GM21737 (cell line): Measurements from ENCODE around the gene HAP1.
"Not testable (repeated sequence)": the region's sequence is repeated elsewhere in the genome, so short reads cannot be mapped to it uniquely, and the experiment has no call there.

ENCODE experiments used
- ATAC-seq: cut with Tn5 transposase; IDR thresholded peaks from one replicate; pipeline ENCODE4 v1.9.1; 2021; ENCODE audit warnings: mild to moderate bottlenecking, moderate library complexity; ENCODE audit not compliant: unreplicated experiment

Gene HAP1

DNA sequence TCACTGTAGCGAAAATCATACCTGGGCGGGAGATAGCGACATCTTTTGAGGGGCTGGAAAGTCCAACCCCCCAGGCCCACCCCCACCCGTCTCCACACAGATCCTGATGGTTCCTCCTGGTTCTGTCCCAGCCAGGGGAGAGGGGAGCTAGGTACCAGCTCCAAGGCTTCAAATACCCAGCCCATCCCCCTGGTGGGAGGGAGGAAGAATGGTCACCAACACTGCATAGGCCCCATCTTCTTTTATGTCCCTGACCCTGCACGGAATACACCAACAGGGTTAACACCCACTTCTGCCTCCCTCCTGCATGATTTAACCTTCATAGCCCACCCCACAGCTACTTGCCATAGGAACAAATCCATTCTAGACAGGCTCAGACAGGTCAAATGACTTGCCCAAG, 9.3 kb downstream of the HAP1 start:
- ATAC-seq: no peak

GRCh38 chr17:41724476-41725050, 9.9 kb downstream of the HAP1 start:
- ATAC-seq: no peak

DNA sequence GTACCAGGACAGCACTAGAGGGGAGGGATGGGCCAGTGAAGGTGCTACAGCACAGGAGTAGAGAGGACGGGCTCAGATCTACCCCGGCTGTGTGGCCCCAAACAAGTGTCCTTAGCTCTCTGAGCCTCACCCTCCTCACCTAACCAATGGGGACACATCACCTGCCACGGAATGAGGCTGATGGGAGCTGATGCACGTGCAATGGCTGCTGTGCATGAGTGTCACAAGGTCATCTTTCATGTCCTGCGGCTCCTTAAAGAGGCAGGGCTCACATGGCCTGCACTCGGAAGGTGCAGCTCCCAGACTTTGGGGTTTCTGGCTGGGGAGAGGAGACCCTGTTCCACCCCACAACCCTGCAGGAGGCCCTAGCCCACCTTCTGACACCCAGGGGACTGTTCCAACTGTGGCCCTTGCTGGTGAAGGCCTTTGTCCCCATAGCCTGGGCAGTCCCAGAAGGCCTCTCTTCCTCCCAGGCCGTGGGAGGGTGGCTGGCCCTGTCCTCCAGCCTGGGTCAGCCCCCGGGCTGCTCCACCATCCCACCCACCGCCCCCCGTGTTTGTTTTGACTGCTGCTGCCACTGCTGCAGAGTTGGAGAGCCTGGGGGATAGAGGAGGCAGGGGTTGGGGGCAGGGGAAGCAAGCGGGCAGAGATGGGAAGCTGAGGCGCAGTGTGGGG, 10.5 kb downstream of the HAP1 start:
- ATAC-seq: no peak

GRCh38 chr17:41722231-41722630, 12.2 kb downstream of the HAP1 start:
- ATAC-seq: no peak

- no peak for ATAC-seq
Measured at GRCh38 chr17:41718287-41718645, 16.2 kb downstream of the HAP1 start.

DNA sequence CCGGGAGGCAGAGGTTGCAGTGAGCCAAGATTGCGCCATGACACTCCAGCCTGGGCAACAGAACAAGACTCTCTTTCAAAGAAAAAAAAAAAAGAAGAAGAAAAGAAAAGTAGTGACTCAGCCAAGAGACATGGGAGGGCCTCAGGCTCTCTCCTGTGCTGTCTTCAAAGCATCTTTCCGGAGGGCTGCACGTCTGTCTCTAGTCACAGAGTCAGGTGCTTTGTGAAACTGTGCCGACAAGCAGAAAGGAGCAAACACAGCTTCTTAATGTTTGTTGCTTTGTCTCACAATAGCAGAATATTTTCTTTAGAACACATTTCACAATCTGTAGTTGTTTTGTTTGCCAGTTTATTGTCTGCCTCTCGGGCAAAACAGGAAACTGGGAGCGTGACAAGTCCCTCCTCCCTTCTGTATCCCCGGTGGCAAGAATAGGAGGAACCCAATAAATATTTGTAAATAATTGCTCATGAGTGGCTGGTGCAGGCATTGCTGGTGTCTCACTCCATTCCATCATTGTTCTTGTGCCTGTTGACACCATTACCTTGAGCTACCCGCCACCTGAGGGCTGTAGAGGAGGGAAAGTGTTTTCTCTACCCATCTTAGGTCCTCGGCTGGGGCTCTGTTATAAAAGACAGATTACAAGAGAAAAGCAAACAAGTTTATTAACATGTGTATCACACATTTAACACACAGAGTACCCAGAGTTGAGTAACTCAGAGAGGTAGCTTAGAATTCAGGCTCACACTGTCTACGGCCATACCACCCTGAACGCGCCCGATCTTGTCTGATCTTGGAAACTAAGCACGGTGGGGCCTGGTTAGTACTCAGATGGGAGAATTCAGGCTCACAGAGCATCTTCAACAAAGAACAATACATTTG, 16.8 kb downstream of the HAP1 start:
- ATAC-seq: no peak

- no peak for ATAC-seq
Measured at GRCh38 chr17:41711669-41712400, 22.6 kb downstream of the HAP1 start, which contains the start of gene GAST. Gene GAST, plus strand, starts transcription at chr17:41712331. Its CDS starts 3,106 bp downstream, at chr17:41715437.

GRCh38 chr17:41710472-41711090, 23.9 kb downstream of the HAP1 start:
- ATAC-seq: no peak

GRCh38 chr17:41707803-41708669, 26.4 kb downstream of the HAP1 start:
- ATAC-seq: no peak

DNA sequence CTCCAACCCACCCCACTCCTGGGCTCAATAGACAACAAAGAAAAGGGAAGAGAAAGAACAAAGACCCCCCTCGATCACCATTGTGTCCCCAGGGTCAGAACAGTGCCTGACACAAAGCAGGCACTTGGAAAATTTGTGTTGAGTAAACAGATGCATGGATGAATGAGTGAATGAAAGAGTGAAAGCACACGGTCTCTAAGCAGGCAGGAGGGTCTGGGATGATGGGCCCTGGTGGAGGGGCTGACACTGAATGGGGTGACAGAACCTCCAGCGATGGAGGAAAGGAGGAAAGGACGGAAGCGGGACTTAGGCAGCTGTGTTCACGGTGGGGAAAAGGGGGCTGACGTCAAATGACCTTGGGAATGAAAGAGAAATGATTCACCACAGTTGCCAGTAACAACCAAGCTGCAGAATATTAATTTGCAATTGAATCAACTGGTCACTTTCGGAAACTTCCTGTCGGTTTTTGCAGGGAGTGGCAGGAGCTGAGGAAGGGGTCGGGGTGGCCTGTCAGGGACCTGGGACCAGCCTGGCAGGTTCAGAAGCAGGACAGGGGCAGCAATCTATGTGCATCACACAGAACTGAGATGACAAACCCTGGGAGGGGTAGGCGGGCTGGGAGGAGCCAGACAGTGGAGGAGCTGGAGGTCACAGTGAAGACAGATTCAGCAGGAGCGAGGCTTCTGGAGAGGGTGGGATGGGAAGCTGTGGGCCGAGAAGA, 29.0 kb downstream of the HAP1 start:
- ATAC-seq: no peak

- no peak for ATAC-seq
Measured at GRCh38 chr17:41702712-41703111, 31.7 kb downstream of the HAP1 start.

DNA sequence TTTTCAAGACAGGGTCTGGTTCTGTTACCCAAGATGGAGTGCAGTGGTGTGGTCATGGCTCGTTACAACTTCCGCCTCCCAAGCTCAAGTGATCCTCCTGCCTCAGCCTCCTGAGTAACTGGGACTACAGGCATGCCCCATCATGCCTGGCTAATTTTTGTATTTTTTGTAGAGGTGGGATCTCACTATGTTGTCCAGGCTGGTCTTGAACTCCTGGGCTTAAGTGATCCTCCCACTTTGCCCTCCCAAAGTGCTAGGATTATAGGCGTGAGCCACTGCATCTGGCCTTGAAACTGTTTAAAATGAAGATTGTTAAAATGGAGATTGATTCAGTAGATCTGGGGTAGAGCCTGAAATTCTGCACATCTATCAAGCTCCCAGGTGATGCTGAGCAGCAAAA, 33.6 kb downstream of the HAP1 start:
- not testable (repeated sequence) for ATAC-seq

- no peak for ATAC-seq
Measured at GRCh38 chr17:41697122-41697962, 37.1 kb downstream of the HAP1 start.

DNA sequence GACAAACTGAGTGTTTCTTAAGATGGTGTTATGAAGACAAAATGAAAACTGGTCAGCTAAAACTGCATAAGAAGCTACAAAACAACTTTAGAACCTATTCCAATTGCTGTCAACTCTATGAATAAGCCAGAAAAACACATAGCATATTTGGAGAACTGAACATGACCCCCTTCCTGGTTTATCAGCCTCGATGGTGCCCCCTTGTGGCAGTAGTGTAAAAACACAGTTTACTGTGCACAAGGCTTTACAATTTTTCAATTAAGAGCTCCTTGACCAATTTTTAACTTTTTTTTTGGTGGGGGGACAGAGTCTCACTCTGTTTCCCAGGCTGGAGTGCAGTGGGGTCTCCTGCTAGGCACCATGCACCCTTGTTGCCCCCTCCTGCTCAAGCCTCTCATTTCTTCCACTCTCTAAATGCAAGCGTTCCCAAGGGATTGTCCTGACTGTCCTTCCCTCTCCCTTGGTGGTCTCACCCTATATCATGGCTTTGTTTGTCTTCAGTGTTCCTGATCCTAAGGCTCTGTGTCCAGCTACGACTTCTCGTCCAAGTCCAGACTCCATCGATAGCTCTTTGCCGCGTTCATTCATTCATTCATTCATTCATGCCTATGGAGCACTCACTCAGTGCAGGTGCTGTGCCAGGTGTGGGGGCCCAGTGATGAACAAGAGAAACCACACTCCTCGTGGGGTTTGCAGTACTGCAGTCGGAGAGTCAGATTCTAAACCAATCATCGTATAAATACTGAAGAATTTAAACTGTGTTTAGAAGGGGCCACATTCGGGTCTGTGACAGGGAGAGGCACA, 38.3 kb downstream of the HAP1 start:
- ATAC-seq: no peak

- no peak for ATAC-seq
Measured at GRCh38 chr17:41695134-41695661, 39.2 kb downstream of the HAP1 start.

DNA sequence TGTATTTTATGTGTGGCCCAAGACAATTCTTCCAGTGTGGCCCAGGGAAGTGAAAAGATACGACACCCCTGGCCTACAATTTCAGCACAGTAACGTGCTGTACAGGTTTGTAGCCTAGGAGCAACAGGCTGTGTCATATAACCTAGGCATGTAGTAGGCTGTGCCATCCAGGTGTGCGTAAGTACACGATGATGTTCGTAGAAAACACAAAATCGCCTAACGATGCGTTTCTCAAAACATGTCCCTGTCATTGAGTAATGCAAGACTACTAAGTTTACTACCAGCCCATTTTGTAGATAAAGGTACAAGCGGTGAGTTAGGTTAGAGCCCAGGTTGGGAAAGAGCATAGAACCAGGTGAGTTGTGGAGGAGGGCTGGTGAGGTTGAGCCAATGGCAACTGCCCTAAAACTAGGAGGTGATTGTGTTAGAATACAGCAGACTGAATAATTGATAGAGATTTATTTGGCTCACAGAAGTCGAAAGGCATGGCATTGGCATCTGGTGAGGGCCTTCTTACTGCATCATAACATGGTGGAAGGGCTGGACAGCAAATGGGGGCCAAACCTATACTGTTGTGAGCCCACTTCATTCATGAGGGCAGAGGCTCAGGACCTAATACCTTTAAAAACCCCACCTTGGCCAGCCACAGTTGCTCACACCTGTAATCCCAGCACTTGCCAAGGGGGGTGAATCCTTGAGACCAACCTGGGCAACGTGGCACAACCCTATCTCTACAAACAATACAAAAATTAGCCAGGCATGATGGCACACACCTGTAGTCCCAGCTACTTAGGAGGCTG, 41.5 kb downstream of the HAP1 start:
- no peak for ATAC-seq
